Left ventricle myocardium inferior (tissue), 1 donor: Measurements from ENCODE around the gene ITPRID2. TPM values are rescaled to one million over a fixed set of nuclear protein-coding genes. Genes with fewer than 3 reads are reported as not detected.

Experiments
- DNase-seq: peaks from one replicate; pipeline ENCODE4 v3.0.0-alpha.2; 2020
- H3K27ac ChIP-seq: fragments of 200-600 bp; replicated peaks from 2 replicates; pipeline ENCODE4 v1.8.0; 2021
- H3K27me3 ChIP-seq: fragments of 200-600 bp; 2 replicates; pipeline ENCODE4 v1.8.0; 2021; ENCODE audit warnings: low read depth
- H3K36me3 ChIP-seq: fragments of 200-600 bp; 2 replicates; pipeline ENCODE4 v1.8.0; 2021
- H3K4me1 ChIP-seq: fragments of 200-600 bp; 2 replicates; pipeline ENCODE4 v1.8.0; 2021
- H3K4me3 ChIP-seq: fragments of 200-600 bp; 2 replicates; pipeline ENCODE4 v1.8.0; 2021; ENCODE audit warnings: mild to moderate bottlenecking, moderate library complexity
- H3K9me3 ChIP-seq: fragments of 200-600 bp; replicated peaks from 2 replicates; pipeline ENCODE4 v1.8.0; 2021
- CTCF ChIP-seq: fragments of 200-600 bp; IDR thresholded peaks from 2 replicates; pipeline ENCODE4 v1.8.0; 2021; ENCODE audit warnings: antibody characterized with exemption, mild to moderate bottlenecking, borderline replicate concordance
- intact Hi-C: fragments of 100-400 bp; cut with micrococcal nuclease; formaldehyde crosslinking; loops from one replicate; pipeline ENCODE4 v1.11.0; 2022
- total RNA-seq: library from RNA; stranded (reverse); fragmentation: NEBNext Ultra II Directional; extraction: Animal tissue kit (Norgen Biotek cat#: 25700); gene quantifications from one replicate; pipeline ENCODE4 v1.2.1, GENCODE V29; 2021
- donor health status: DM: no; HTN: yes; CAD: no; lungs with severe emphysema.

ITPRID2 gene
- total RNA-seq, 1 donor from 2014 or later: 76.0 TPM

GRCh38 chr2:181862583-181863281 lies 28.8 kb upstream of the ITPRID2 start:
- no peak for TF ChIP-seq CTCF
- intact Hi-C loops: no loop called here
- Histone ChIP-seq H3K4me1 (no peaks in the 10 kb centered on the region), H3K27ac (no peak overlapping the region), H3K4me3 (no peak overlapping the region), H3K36me3 (no peaks in the 10 kb centered on the region), H3K9me3 (no peaks in the 10 kb centered on the region), H3K27me3 (no peaks in the 10 kb centered on the region)
- DNase-seq: no peak

GRCh38 chr2:181872178-181872577 lies 19.4 kb upstream of the ITPRID2 start:
- no peak overlapping the region for H3K27ac ChIP-seq
- H3K4me3 ChIP-seq: no peak overlapping the region
- no peaks in the 10 kb centered on the region for H3K4me1 ChIP-seq
- no peaks in the 10 kb centered on the region for H3K9me3 ChIP-seq
- no peak for TF ChIP-seq CTCF
- no peaks in the 10 kb centered on the region for H3K27me3 ChIP-seq
- DNase-seq: no peak
- intact Hi-C loops: no loop called here
- H3K36me3 ChIP-seq: no peaks in the 10 kb centered on the region

DNA sequence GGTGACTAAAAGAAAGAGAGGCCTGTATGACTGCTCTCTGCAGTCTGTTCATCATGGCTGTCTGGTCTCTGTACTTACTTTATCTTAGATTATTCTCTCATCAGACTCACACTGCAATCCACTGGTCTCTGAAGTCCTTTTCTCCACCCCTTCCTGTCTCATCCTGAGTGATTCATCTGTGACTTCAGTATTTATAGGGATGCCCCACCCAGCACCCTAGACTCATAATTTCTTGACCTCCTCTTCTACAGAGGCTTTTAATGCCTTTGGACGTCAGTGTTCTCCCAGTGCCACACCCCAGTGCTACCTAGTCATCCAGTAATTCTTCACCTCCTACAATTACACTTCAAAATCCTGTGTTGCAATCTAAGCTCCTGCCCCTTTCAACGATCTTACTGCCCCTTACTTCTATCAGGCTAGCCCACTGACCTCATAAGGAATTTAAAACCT lies 14.9 kb upstream of the ITPRID2 start:
- DNase-seq: no peak

DNA sequence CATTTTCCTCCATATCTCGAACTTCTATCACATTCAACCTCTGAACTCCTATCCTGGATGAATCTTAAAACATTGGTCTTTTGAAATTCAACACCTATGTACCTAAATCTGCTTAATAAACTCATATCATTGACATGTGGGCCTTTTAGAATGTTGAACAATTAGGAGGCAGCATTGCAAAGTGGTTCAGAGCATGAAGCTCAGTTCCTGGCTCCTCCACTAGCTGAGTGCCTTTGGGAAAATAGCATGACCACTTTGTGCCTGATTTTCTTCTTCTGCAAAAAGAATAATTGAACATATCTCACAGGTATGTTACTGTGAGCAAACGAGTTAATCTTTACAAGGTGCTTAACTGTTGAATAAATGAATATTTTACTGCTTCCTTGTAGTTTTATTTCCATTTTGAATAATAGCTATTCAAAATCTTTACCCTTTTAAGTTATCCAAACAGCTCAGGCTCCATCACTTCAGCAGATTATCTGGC lies 14.3 kb upstream of the ITPRID2 start:
- H3K9me3 ChIP-seq: no peaks in the 10 kb centered on the region
- no peaks in the 10 kb centered on the region for H3K4me1 ChIP-seq
- no peak for DNase-seq
- H3K27me3 ChIP-seq: no peaks in the 10 kb centered on the region
- no peak for TF ChIP-seq CTCF
- H3K36me3 ChIP-seq: no peaks in the 10 kb centered on the region
- intact Hi-C loops: no loop called here
- H3K27ac ChIP-seq: no peak overlapping the region
- no peak overlapping the region for H3K4me3 ChIP-seq

More for the DNA sequence above, 14.9 kb upstream of the ITPRID2 start:
- H3K4me1 ChIP-seq: no peaks in the 10 kb centered on the region
- no peak for TF ChIP-seq CTCF
- no peaks in the 10 kb centered on the region for H3K9me3 ChIP-seq
- H3K27me3 ChIP-seq: no peaks in the 10 kb centered on the region
- H3K36me3 ChIP-seq: no peaks in the 10 kb centered on the region
- H3K4me3 ChIP-seq: no peak overlapping the region
- intact Hi-C loops: no loop called here
- H3K27ac ChIP-seq: no peak overlapping the region

DNA sequence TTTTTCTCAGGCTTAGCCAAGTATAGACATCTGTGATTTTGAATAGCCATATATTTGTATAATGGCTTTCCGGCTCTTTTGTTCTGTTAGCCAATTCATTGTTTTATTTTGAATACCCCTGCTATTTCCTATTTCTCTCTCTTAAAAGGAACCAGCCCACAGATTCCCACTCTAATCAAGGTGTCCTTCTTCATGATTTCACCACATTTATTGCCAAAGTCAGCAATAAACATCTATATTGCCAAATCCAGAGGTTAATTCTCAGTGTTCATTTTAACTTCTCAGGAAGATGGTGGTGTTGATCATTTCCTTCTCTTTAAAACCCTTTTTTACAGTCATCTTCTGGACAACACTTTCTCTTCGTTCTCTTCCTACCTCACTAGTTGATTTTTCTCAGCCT lies 13.1 kb upstream of the ITPRID2 start:
- H3K9me3 ChIP-seq: no peaks in the 10 kb centered on the region
- H3K27ac ChIP-seq: no peak overlapping the region
- no peak for TF ChIP-seq CTCF
- H3K4me3 ChIP-seq: no peak overlapping the region
- no peaks in the 10 kb centered on the region for H3K4me1 ChIP-seq
- no peaks in the 10 kb centered on the region for H3K27me3 ChIP-seq
- intact Hi-C loops: no loop called here
- DNase-seq: no peak
- no peaks in the 10 kb centered on the region for H3K36me3 ChIP-seq
